ENCODE results near the gene SNPH.

The SNPH gene

GRCh38 chr20:1267161-1267560, 1.1 kb downstream of the SNPH start:
- Mint-ChIP-seq H3K36me3 (ENCODE audit: low read depth) (no peaks in the 10 kb centered on the region), H3K27me3 (ENCODE audit: low read depth) (peaks cover 3% of the 10 kb centered on the region), H3K4me1 (peaks cover 33% of the 10 kb centered on the region), H3K4me3 (peak overlapping the region; percentile 83 to 87 (median 85)), H3K9me3 (peaks cover 3% of the 10 kb centered on the region), H3K27ac (no peak overlapping the region)
- TF ChIP-seq CTCF (IDR thresholded peaks at IDR 0.05; ENCODE audit: unreplicated experiment in 3 of 3): no peak

GRCh38 chr20:1267809-1268374, 1.8 kb downstream of the SNPH start:
- no peak for TF ChIP-seq CTCF (IDR thresholded peaks at IDR 0.05; ENCODE audit: unreplicated experiment in 3 of 3)
- peaks cover 37% of the 10 kb centered on the region for H3K4me1 Mint-ChIP-seq
- H3K9me3 Mint-ChIP-seq: no peaks in the 10 kb centered on the region
- peak overlapping the region in 1 of 3 experiments; percentile 20 for H3K27ac Mint-ChIP-seq
- peak overlapping the region; percentile 83 to 87 (median 85) for H3K4me3 Mint-ChIP-seq
- peaks cover 3% of the 10 kb centered on the region for H3K27me3 Mint-ChIP-seq (ENCODE audit: low read depth)
- H3K36me3 Mint-ChIP-seq (ENCODE audit: low read depth): no peaks in the 10 kb centered on the region

GRCh38 chr20:1269235-1269634, 3.1 kb downstream of the SNPH start:
- H3K36me3 Mint-ChIP-seq (ENCODE audit: low read depth): no peaks in the 10 kb centered on the region
- H3K9me3 Mint-ChIP-seq: no peaks in the 10 kb centered on the region
- TF ChIP-seq CTCF (IDR thresholded peaks at IDR 0.05; ENCODE audit: unreplicated experiment in 3 of 3): no peak
- peaks cover 48% of the 10 kb centered on the region for H3K4me1 Mint-ChIP-seq
- no peak overlapping the region for H3K27ac Mint-ChIP-seq
- H3K27me3 Mint-ChIP-seq (ENCODE audit: low read depth): peaks cover 8% of the 10 kb centered on the region
- H3K4me3 Mint-ChIP-seq: peak overlapping the region in 1 of 3 experiments; percentile 39

GRCh38 chr20:1269850-1270249, 3.8 kb downstream of the SNPH start:
- Mint-ChIP-seq H3K27ac (peak overlapping the region in 1 of 3 experiments; percentile 39), H3K4me3 (no peak overlapping the region), H3K36me3 (ENCODE audit: low read depth) (no peaks in the 10 kb centered on the region), H3K9me3 (no peaks in the 10 kb centered on the region), H3K27me3 (ENCODE audit: low read depth) (peaks cover 8% of the 10 kb centered on the region), H3K4me1 (peaks cover 51% of the 10 kb centered on the region)
- no peak for TF ChIP-seq CTCF (IDR thresholded peaks at IDR 0.05; ENCODE audit: unreplicated experiment in 3 of 3)

GRCh38 chr20:1272368-1273100, 6.4 kb downstream of the SNPH start:
- TF ChIP-seq CTCF (IDR thresholded peaks at IDR 0.05; ENCODE audit: unreplicated experiment in 3 of 3): no peak
- H3K4me3 Mint-ChIP-seq: no peak overlapping the region
- H3K9me3 Mint-ChIP-seq: no peaks in the 10 kb centered on the region
- H3K27ac Mint-ChIP-seq: no peak overlapping the region
- peaks cover 33% of the 10 kb centered on the region for H3K4me1 Mint-ChIP-seq
- H3K36me3 Mint-ChIP-seq (ENCODE audit: low read depth): no peaks in the 10 kb centered on the region
- H3K27me3 Mint-ChIP-seq (ENCODE audit: low read depth): peaks cover 8% of the 10 kb centered on the region

GRCh38 chr20:1273366-1273765, 7.3 kb downstream of the SNPH start:
- Mint-ChIP-seq H3K4me3 (no peak overlapping the region), H3K9me3 (no peaks in the 10 kb centered on the region), H3K36me3 (ENCODE audit: low read depth) (no peaks in the 10 kb centered on the region), H3K4me1 (peaks cover 29% of the 10 kb centered on the region), H3K27me3 (ENCODE audit: low read depth) (peaks cover 8% of the 10 kb centered on the region), H3K27ac (peak overlapping the region in 1 of 3 experiments; percentile 50)
- TF ChIP-seq CTCF (IDR thresholded peaks at IDR 0.05; ENCODE audit: unreplicated experiment in 3 of 3): no peak

All from nephron (organoid).